AG04449 (cell line): ENCODE data around the gene PPP1CA.

Experiments
- CTCF ChIA-PET: fragments of 350-600 bp; formaldehyde crosslinking; extraction: SDS; loops from one replicate; lab custom pipeline; 2021; ENCODE audit warnings: antibody characterized with exemption; lab: Yijun Ruan, JAX
- POLR2A ChIA-PET: fragments of 400-600, 350-600 bp; formaldehyde crosslinking; extraction: SDS; loops from one replicate; lab custom pipeline; 2020; ENCODE audit warnings: antibody characterized with exemption, inconsistent platforms; lab: Yijun Ruan, JAX
- DNase-seq: peaks from one replicate; pipeline ENCODE4 v3.0.0-alpha.2; 2010; ENCODE audit warnings: low read depth, low spot score
- H3K4me3 ChIP-seq: 2 replicates; pipeline ENCODE4 v1.5.1; 2011; ENCODE audit warnings: low read depth, mild to moderate bottlenecking, control low read depth, low read length
- TF ChIP-seq, protein P1 (sequence below): IDR thresholded peaks from one replicate; pipeline ENCODE4 v1.5.1; 2011; ENCODE audit warnings: mild to moderate bottlenecking, moderate library complexity, low read length, control low read depth, inconsistent platforms; ENCODE audit not compliant: insufficient read depth; ENCODE audit errors: missing control alignments

Gene PPP1CA

DNA sequence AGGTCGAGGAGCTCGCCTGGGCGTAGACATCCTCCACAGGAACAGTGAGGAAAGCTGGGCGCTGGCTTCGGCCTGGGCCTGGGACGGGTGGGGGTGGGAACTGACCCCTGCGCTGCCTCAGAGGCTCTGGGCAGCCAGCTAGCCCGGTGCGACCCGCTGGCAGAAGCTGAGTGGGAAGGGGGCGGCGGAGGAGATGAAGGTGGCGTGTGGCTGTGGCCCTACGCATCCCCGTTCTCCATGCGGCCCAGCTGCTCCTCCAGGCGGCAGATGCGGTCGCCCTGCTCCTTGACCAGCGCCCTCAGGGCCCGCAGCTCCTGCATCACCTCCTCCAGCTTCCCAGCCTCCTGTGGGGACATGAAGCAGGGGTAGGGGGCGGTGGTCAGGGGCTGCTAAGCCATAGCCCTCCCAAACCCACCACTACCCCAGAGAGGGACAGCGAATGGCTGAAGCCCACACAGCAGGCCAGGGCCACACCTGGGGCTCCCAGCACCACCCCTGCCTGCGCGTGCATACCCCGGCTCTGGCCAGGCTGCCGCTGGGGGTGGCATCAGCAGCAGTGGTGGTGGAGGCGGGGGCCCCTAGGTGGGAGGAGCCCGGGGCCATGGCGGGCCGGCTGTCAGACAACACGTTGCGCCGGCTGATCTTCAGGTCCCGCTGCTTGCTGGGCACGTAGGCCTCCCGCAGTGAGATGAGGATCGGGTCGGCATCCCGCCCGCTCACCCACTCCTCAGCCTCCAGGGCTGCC, 36.7 kb upstream of the PPP1CA start:
- no peak for DNase-seq
- H3K4me3 ChIP-seq = no peak overlapping the region
- TF ChIP-seq, protein P1, sequence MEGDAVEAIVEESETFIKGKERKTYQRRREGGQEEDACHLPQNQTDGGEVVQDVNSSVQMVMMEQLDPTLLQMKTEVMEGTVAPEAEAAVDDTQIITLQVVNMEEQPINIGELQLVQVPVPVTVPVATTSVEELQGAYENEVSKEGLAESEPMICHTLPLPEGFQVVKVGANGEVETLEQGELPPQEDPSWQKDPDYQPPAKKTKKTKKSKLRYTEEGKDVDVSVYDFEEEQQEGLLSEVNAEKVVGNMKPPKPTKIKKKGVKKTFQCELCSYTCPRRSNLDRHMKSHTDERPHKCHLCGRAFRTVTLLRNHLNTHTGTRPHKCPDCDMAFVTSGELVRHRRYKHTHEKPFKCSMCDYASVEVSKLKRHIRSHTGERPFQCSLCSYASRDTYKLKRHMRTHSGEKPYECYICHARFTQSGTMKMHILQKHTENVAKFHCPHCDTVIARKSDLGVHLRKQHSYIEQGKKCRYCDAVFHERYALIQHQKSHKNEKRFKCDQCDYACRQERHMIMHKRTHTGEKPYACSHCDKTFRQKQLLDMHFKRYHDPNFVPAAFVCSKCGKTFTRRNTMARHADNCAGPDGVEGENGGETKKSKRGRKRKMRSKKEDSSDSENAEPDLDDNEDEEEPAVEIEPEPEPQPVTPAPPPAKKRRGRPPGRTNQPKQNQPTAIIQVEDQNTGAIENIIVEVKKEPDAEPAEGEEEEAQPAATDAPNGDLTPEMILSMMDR = no peak
- ChIA-PET POLR2A (interaction anchor here (1.2 kb wide), 1 partner anchor 30 kb away, joined by 3 read pairs; the partner anchor contains the start of gene TMEM134), CTCF (interaction anchor here (0.7 to 2.1 kb wide), 4 partner anchors 9 to 37 kb away, joined by 3 to 9 read pairs (median 3); partner anchors contain the start of gene RPS6KB2)

DNA sequence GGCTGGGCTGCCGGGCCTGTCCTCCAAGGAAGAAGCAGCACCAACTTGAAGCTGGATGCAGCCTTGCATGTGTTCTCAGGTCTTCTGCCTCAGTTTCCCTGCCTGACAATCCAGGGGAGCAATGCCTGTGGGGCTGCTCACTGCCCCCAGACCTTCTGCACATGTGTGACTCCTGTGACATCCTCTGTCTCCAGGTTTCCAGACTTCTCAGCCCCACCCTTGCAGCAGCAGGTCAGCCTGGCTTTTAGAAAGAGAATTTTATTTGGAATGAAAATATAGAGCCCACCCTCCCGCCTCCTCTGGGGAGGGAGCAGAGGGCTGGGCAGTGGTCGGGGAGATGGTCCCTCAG, 36.1 kb upstream of the PPP1CA start:
- CTCF ChIA-PET = interaction anchor here (1.5 to 2.1 kb wide), 2 partner anchors 9 to 37 kb away, joined by 3 to 9 read pairs; partner anchors contain the start of gene RPS6KB2

DNA sequence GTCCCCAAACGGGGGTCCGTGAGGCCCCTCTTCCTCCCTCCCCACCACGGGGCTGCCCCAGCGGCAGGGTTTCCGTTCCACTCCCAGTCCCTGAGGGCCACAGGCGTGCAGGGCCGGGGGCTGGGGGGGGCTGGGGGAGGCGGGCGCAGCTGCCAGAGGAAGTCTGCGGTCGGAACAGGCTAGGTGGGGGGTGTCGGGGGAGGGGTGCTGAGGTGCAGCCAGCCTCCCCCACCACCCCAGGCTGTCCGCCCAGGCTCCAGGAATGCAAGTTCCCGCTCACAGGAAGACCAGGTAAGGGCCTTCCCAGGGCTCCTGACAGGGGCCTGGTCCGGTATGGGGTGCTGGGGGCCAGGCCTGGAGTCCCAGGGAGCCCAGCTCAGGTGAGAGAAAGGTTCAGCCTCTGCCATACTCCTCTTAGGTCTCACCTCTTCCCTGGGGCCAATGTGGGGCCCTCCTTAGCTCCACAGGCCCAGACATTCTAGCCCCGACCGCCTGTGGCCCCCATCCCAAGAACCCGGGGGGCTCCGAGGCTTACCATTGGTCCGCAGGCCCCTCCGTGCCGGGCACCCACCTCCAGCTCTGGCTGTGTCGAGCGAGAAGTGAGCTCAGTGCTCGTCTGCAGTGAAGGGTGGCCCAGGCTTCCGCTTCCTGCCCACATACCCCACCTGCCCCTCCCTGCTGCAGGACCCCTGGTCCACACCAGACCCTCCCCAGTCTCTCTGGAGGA, 35.6 kb upstream of the PPP1CA start, which contains the start of gene PTPRCAP:
Gene PTPRCAP, minus strand, starts transcription at position 601 of the 727 bp plus-strand sequence. Its CDS starts 63 bp downstream, at position 538.
- POLR2A ChIA-PET = interaction anchor here (0.6 to 1.2 kb wide), 3 partner anchors 21 to 35 kb away, joined by 3 read pairs; partner anchors contain the start of genes PPP1CA and TMEM134
- CTCF ChIA-PET = interaction anchor here (1.5 kb wide), 1 partner anchor 36 kb away, joined by 3 read pairs; no protein-coding TSS in a partner anchor
- TF ChIP-seq, protein P1 = no peak
- H3K4me3 ChIP-seq = no peak within 1 kb of the TSS
- DNase-seq = no peak

More for the DNA sequence above, 36.1 kb upstream of the PPP1CA start:
- TF ChIP-seq, protein P1 = no peak
- no peak for DNase-seq
- H3K4me3 ChIP-seq = no peak overlapping the region
- POLR2A ChIA-PET = interaction anchor here (0.6 to 1.2 kb wide), 2 partner anchors 31 to 36 kb away, joined by 3 read pairs; partner anchors contain the start of genes PPP1CA and TMEM134

DNA sequence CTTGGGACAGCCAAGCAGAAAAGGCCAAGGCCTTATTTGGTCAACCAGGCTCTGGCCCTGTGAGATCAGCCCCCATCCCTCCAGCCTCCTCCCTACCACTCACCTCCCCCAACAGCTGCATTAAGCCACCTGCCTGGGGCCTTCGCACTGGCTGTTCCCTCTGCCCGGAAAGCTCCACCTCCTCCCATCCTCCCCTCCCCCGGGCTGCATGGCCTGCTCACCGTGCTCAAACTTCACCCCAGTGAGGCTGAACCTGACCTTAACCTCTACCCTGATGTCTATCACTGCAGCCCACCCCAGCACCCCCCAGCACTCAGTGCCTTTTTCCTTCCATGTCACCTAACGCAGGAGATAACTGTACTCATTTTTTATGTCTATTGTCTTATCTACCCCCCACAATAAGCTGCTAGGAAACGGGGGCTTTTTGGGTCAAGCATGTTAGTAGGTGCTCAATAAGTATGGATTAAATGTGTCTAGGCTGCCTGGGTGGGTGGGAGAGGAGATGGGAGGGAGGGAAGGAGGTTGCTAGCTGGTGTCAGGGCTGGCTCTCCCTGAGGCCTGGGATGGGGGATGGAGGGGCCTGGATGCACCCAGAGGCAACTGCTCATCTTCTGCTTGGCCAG, 34.9 kb upstream of the PPP1CA start:
- DNase-seq = no peak
- POLR2A ChIA-PET = interaction anchor here (0.6 kb wide), 1 partner anchor 22 kb away, joined by 3 read pairs; no protein-coding TSS in a partner anchor
- CTCF ChIA-PET = no interaction called here
- H3K4me3 ChIP-seq = no peak overlapping the region
- TF ChIP-seq, protein P1 = no peak

DNA sequence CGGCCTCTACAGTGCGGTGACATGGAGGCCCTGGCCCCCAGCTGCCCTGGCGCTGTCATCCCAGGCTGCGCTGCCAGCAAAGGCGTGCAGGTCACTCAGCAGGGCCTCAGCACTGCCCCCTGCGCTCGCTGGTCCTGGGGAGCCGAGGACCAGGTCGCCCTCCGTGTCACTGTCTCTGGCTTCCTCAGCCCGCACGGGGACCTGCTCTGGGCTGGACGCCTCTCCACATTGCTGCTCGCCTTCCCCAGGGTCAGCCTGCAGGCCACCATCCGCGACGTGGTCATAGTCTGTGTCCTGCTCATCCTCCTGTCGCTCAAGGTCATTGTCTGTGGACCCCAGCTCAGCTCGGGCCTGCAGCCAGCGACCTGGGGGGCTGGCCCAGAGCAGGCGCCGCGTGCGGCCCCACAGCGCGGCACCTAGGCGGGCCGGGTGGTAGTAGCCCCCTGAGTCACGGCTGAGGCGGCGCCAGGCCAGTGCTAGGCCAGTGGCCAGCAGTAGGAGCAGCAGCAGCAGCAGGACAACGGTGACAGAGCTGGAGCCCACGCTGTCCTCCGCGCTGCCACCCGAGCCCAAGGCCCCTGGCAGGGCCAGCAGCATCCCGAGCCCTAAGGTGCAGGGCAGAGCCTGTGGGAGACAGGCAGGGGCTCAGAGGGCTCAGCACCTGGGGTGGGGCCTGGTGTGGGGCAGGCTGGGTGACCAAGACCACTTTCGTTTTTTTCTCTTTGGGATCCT, 34.2 kb upstream of the PPP1CA start:
- CTCF ChIA-PET = no interaction called here
- TF ChIP-seq, protein P1 = no peak
- POLR2A ChIA-PET = no interaction called here
- no peak overlapping the region for H3K4me3 ChIP-seq
- DNase-seq = no peak
